Stimulated activated CD4-positive, alpha-beta T cell treated with anti-CD3 and anti-CD28 coated beads, Interleukin-12 subunit alpha, Interleukin-12 subunit beta, amount 100 ng/mL, for 4 hours (primary cell): Measurements from ENCODE around the gene OGA.

Experiments used
- DNase-seq: peaks from one replicate; pipeline ENCODE4 v3.0.0-alpha.2; 2020

The OGA gene

GRCh38 chr10:101749047-101750016, 68.9 kb downstream of the OGA start:
- DNase-seq = no peak

- DNase-seq = no peak
These were observed 69.7 kb downstream of the OGA start for GRCh38 chr10:101748496-101748895.

GRCh38 chr10:101745074-101745696, 73.1 kb downstream of the OGA start:
- DNase-seq = no peak

GRCh38 chr10:101744267-101744666, 74.0 kb downstream of the OGA start:
- no peak for DNase-seq

GRCh38 chr10:101741938-101742337, 76.3 kb downstream of the OGA start:
- DNase-seq = no peak

GRCh38 chr10:101736666-101737065, 81.6 kb downstream of the OGA start:
- no peak for DNase-seq
